ENCODE data around the gene CEP295NL.
"Not testable (repeated sequence)": the region's sequence is repeated elsewhere in the genome, so short reads cannot be mapped to it uniquely, and the experiment has no call there.

The CEP295NL gene

DNA sequence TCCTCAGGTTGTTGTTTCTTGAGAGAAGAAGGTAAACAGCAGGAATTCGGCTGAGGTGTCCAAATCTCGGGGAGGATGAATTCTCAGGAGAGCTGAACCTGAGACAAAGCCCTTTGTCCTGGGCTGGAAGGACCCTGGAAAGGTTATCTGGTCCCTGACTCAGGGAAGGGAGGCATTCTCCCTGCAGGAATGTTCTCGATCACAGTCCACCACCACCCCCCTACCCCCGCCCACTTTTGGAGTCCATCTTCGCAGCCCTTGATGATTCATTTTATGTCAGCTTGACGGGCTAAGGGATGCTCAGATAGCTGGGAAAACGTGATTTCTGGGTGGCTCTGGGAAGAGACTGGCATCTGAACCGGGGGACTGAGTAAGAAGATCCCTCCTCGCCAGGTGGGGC lies 1.4 kb upstream of the CEP295NL start:
- DNase-seq, result no peak

DNA sequence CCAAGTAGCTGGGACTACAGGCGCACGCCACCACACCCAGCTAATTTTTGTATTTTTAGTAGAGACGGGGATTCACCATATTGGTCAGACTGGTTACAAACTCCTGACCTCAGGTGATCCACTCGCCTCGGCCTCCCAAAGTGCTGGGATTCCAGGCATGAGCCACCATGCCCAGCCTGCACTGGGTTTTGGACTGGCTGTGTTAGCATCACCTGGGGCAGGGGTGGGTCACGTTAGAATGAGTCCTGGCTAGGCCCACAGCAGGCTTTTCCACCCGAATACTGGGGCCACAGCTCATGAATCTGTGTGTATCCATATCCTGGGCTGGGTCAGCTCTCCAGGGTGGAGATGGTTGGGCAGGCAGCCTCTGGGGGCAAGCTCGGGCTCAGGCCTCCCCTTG lies 770 bp downstream of the CEP295NL start:
- DNase-seq, result not testable (repeated sequence)

- DNase-seq, result no peak
Observed at GRCh38 chr17:78901806-78902205, 1.2 kb downstream of the CEP295NL start.

DNA sequence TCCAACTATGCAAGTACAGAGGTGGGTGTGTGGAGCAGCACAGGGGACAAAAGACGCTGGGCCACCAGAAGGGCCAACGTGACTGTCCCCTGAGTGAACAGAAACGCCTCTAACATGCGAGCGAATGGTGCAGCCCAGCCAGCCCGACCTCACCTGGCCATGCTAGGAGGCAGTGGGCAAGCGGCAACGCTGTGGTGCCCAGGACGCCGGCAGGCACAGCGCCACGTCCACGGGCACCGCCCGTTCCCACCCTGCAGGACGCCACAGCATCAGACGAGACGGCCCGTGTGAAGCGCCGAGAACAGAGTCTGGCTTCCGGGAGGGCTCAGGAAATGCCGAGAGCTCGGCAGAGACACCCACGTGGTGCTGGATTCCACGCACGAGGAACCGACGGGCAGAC lies 2.2 kb downstream of the CEP295NL start:
- no peak for DNase-seq

GRCh38 chr17:78899361-78900260 lies 3.4 kb downstream of the CEP295NL start:
- DNase-seq, result no peak

GRCh38 chr17:78898947-78899346 lies 4.1 kb downstream of the CEP295NL start:
- DNase-seq, result no peak

- no peak for DNase-seq
Observed at GRCh38 chr17:78898075-78898836, 4.7 kb downstream of the CEP295NL start.

DNA sequence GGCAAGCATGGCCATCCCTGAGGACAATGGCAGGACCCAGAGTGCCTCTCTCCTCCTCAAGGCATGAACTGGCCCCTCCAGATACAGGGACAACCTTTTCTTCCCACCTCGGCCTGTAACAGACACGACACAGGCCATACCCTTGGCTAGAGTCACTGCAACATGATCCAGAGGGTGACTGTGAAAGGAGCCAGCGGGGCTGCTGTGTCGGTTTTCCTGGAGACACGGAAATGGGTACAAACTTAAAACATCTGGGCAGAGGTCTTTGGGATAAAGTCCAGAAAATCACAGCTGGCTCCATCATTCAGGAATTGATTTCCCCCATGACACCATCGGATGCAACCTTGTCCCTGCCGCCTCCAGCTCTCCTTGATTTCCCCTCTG lies 5.3 kb downstream of the CEP295NL start:
- DNase-seq, result no peak

DNA sequence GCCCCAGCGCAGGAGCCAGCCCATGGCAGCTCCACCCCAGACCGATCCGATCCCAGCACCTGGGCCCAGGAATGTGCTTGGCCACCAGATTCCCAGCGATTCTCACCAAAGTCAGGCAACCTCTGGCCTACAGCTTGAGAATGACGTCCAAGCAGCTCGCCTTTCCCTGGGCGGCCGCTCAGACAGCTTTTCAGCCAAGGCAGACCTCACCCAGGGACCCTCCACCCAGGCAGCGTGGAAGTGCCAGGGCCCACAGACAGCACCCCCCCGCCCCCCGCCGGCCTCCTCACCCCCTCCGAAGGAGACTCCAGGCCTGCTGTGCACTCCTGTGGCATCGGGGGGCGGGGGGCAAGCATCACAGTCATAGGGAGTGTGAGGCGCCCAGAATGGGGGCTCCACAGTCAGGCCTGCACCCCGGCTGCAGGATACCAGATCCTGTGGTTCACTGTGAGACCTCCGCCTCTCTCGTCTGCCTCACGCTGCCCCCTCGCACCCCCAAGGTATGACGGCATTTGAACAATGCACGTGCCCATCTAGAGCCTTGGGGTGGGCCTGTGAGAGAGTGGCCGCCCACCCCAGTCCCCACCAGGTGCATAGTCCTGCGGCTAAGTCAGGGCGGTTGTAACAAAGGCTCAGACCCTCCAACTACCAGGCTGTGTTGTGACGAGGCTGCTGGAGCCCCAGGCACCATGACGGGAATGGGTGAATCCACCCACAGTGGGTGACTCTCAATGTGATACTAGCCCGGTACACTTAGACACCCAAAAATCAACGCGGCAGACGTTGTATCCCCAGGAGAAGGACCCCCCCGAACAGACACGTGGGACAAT lies 6.0 kb downstream of the CEP295NL start:
- DNase-seq, result no peak

- no peak for DNase-seq
Observed at GRCh38 chr17:78896091-78896833, 6.7 kb downstream of the CEP295NL start.

DNA sequence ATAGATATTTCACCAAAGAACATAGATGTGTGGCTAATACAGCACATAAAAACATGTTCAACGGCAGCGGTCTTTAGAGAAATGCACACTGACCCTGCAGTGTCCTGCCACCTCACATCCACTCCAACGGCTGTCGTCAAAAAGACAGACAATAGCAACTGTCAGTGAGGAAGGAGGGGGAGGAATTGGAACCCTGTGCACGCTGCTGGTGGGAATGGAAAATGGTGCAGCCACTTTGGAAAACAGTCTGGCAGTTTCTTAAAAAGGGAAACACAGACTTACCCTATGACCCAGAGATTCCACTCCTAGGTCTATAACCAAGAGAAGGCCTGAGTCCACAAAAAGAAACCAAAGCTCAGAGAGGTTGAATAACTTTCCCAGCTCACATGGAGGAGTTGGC lies 7.7 kb downstream of the CEP295NL start:
- DNase-seq, result no peak

- DNase-seq, result no peak
Observed at GRCh38 chr17:78893684-78894083, 9.3 kb downstream of the CEP295NL start.

GRCh38 chr17:78892936-78893379 lies 10.0 kb downstream of the CEP295NL start:
- no peak for DNase-seq

DNA sequence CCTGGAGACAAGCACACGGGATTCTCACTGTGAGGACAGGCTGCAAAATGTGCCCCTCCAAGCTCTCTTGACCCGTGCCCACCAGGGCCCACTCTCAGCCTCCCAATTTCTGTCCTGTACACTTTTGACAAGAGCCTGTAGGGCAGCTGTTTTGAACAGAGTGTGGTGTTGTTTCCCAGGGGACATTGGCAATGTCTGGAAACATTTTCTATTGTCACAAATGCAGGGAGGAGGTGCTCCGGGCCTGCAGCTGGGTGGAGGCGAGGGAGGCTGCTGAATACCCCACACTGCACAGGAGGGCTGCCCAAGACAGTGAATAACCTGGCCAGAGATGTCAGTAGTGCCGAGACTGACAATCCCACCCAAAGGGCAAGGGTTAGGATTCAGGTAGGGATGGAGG lies 10.5 kb downstream of the CEP295NL start:
- no peak for DNase-seq

GRCh38 chr17:78892062-78892456 lies 10.9 kb downstream of the CEP295NL start:
- DNase-seq, result no peak

- DNase-seq, result no peak
Observed at GRCh38 chr17:78891406-78892061, 11.5 kb downstream of the CEP295NL start.

GRCh38 chr17:78890498-78890897 lies 12.5 kb downstream of the CEP295NL start:
- DNase-seq, result peak; percentile 58

- not testable (repeated sequence) for DNase-seq
Observed at GRCh38 chr17:78890096-78890495, 12.9 kb downstream of the CEP295NL start.

GRCh38 chr17:78889531-78889930 lies 13.5 kb downstream of the CEP295NL start:
- DNase-seq, result peak; percentile 25

DNA sequence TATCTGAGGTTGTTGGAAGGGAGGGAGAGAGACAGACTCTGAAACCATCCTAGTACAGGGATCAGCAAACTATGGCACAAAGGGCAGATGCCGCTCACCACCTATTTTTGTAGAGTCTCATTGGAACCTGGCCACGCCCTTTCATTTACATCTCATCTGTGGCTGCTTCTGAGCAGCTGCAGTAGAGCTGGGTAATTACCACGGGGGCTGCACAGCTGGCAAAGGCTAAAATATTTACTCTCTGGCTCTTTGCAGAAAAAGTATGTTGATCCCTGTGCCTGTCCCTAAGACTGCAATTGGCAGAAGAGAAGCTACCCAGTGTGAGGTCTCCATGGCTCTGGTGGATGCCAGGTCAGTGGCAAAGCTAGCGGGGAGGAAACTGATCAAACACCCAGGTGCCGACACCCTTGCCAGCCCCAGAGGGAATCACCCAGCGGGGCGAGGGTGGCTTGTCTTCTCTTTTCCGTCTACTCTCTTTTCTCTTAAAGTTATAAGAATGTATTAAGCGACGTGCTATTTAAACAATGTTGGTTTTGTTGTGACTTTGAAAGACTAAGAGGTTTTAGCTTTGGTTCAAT lies 14.0 kb downstream of the CEP295NL start:
- no peak for DNase-seq

- DNase-seq, result no peak
Observed at GRCh38 chr17:78886954-78887353, 16.0 kb downstream of the CEP295NL start.

Measured in CD4-positive, alpha-beta T cell treated with Interleukin-12 subunit alpha and Interleukin-12 subunit beta, for 1 hour (primary cell).